HCT116 (cell line): ENCODE results near the gene TCAP.

Source experiments
- EZH2 ChIP-seq: fragments of 200-600 bp; sonication (generic); IDR thresholded peaks from 2 replicates; pipeline ENCODE4 v1.6.1; 2017; ENCODE audit warnings: antibody characterized with exemption, mixed run types
- POLR2AphosphoS5 ChIP-seq: IDR thresholded peaks from 2 replicates; pipeline ENCODE4 v1.6.1; 2011; ENCODE audit warnings: mild to moderate bottlenecking, low read depth, low read length, moderate library complexity
- TCF7L2 ChIP-seq: IDR thresholded peaks from 2 replicates; pipeline ENCODE4 v1.7.0; 2011; ENCODE audit warnings: borderline replicate concordance, inconsistent platforms; ENCODE audit not compliant: insufficient read depth, insufficient read length; ENCODE audit errors: extremely low read depth
- TF ChIP-seq, protein P1 (sequence below), 3 experiments: fragments of 200-600 bp in 1 of 3; sonication (generic) in 1 of 3; IDR thresholded peaks in 2 of 3; conservative IDR thresholded peaks in 1 of 3; 2 replicates each; pipeline ENCODE4 v1.5.1; 2012 to 2017; ENCODE audit warnings: low read depth in 2 of 3, low read length in 2 of 3, antibody characterized with exemption in 1 of 3, borderline replicate concordance in 1 of 3, control low read depth in 1 of 3, mild to moderate bottlenecking in 1 of 3, mixed read lengths in 1 of 3, mixed run types in 1 of 3, moderate library complexity in 1 of 3; ENCODE audit not compliant: insufficient read depth in 1 of 3

DNA sequence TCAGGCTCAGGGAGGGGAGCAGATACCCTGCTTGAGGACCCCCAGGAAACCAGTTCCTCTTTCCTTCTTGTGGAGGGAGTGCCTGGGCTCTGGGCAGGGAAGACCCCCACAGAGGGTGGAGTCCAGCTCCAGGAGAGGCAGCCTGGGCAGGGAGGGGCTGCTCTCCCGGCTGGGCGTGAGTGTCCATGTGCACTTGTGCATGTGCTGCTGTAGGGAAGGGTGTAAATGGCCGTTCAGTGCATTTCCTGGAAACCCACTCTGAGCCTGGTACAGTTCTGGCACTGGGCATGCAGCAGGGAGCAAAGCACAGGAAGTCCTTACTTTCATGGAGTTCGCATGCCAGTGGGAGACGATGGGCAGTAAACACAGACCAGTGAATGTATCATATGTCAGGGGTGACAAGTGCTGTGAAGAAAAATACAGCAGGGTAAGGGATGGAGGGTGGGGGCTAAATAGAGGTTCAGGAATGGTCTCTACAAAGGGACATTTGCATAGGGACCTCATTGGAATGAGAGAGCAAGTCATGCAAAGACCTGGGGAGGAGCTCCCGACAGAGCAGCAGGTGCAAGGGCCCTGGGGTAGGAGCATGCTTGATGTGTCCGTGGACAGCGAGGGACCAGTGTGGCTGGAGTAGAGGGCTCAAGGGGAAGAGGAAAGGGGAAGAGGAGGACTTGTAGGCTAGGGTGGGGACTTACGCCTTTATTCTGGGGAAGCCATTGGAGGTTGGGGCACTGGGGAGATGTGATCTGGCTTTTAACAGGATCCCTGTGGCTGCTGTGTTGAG lies 22.7 kb upstream of the TCAP start:
- TF ChIP-seq EZH2 (no peak), POLR2AphosphoS5 (no peak), TCF7L2 (no peak)
- TF ChIP-seq, protein P1, sequence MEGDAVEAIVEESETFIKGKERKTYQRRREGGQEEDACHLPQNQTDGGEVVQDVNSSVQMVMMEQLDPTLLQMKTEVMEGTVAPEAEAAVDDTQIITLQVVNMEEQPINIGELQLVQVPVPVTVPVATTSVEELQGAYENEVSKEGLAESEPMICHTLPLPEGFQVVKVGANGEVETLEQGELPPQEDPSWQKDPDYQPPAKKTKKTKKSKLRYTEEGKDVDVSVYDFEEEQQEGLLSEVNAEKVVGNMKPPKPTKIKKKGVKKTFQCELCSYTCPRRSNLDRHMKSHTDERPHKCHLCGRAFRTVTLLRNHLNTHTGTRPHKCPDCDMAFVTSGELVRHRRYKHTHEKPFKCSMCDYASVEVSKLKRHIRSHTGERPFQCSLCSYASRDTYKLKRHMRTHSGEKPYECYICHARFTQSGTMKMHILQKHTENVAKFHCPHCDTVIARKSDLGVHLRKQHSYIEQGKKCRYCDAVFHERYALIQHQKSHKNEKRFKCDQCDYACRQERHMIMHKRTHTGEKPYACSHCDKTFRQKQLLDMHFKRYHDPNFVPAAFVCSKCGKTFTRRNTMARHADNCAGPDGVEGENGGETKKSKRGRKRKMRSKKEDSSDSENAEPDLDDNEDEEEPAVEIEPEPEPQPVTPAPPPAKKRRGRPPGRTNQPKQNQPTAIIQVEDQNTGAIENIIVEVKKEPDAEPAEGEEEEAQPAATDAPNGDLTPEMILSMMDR (IDR thresholded peaks at IDR 0.05 in 2 of 3, conservative IDR thresholded peaks at IDR 0.05 in 1 of 3; ENCODE audit: borderline replicate concordance in 1 of 3, insufficient read depth in 1 of 3, low read depth in 2 of 3, low read length in 2 of 3), result no peak
